Renal cortex interstitium (tissue), 11 donors: Measurements from ENCODE around the gene CHIA. TPM values are rescaled to one million over a fixed set of nuclear protein-coding genes. Genes with fewer than 3 reads are reported as not detected.
"Not testable (repeated sequence)": the region's sequence is repeated elsewhere in the genome, so short reads cannot be mapped to it uniquely, and the experiment has no call there.

Experiments used
- DNase-seq, 11 donors: peaks; one replicate each; pipeline ENCODE4 v3.0.0-alpha.2; 2013; ENCODE audit warnings: low read depth in 9 of 11, low spot score in 4 of 11; ENCODE audit errors: extremely low read depth in 1 of 11
- polyA plus RNA-seq, 3 donors: library from polyadenylated mRNA; unstranded; fragments of 120-200 nt; gene quantifications; one replicate each; pipeline ENCODE4 v1.2.1, GENCODE V29; 2013; ENCODE audit not compliant: insufficient read length in 3 of 3

Gene CHIA
- polyA plus RNA-seq, 3 donors = not detected

GRCh38 chr1:111354584-111354983 lies 63.9 kb downstream of the CHIA start:
- no peak for DNase-seq

GRCh38 chr1:111358964-111359363 lies 68.3 kb downstream of the CHIA start:
- no peak for DNase-seq

- no peak for DNase-seq
Measured at GRCh38 chr1:111359376-111359775, 68.7 kb downstream of the CHIA start.

DNA sequence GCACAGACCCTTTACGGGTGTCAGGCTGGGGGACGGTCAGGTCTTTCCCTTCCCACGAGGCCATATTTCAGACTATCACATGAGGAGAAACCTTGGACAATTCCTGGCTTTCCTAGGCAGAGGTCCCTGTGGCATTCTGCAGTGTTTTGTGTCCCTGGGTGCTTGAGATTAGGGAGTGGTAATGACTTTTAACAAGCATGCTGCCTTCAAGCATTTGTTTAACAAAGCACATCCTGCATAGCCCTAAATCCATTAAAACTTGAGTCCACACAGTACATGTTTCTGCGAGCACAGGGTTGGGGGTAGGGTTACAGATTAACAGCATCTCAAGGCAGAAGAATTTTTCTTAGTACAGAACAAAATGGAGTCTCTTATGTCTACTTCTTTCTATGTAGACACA lies 69.6 kb downstream of the CHIA start:
- not testable (repeated sequence) for DNase-seq

DNA sequence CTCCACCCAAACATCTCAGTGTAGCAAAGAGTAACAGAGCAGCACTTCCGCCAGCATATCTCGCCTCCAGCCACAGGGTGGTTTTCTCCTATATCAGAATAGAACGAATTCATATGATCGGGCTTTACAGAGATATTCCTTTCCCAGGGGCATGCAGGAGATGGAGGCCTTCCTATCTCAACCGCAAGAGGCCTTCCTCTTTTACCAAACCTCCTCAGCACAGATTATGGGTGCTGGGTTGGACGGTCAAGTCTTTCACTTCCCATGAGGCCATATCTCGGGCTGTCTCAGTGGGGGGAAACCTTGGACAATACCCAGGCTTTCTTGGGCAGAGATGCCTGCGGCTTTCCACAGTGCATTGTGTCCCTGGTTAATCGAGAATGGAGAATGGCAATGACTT lies 71.1 kb downstream of the CHIA start:
- no peak for DNase-seq

GRCh38 chr1:111364690-111365089 lies 74.0 kb downstream of the CHIA start:
- DNase-seq = no peak

DNA sequence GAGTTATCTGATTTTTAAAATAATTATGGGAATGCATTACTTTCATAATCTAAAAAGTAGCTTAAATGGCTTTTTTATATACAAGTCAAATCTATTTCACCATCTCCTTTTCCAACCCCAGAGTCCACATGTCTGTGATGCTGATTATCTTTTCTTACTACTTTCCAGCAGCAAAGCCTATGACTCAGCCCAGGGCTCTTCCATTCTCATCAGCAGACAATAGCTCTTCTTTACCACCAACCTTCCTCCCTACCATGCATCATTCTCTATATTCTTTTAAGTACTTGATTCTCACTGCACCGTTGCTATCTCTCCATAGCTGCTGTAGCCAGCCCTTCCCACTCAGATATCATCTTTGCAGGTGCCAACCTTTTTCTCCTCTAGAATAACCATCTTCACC lies 75.6 kb downstream of the CHIA start:
- no peak for DNase-seq

- DNase-seq = no peak
Measured at GRCh38 chr1:111369177-111369576, 78.5 kb downstream of the CHIA start.

DNA sequence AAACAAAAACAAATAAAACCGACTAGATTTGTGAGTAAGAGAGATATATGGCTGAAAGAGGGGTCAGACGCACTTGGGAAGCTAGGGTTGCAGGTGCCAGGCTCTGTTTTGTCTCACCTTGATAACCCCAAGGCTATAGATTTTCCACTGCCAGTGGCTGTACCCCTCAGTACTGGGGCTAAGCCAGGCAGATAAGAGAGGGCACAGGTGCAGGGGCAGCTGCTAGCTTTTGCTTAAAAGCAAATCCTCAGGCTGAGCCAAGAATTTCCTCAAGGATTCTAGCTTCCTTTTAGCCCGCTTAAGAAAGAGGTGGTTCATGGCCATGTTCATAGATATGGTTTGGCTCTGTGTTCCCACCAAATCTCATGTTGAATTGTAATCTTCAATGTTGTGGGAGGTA lies 79.0 kb downstream of the CHIA start:
- DNase-seq = no peak

Other genes with a start within 250 kb of the CHIA start
- gene DRAM2, start 150.8 kb upstream of the CHIA start, polyA plus RNA-seq = 10 to 100 TPM; 65.6 to 78.5 (median 66.4) TPM
- gene CEPT1, start 150.6 kb upstream of the CHIA start, polyA plus RNA-seq = 10 to 100 TPM; 41.3 to 57.9 (median 47.2) TPM
- 10 to 100 TPM; 15.1 to 22.6 (median 15.2) TPM for gene DENND2D, start 90.2 kb upstream of the CHIA start, polyA plus RNA-seq
- gene CHI3L2, start 63.1 kb upstream of the CHIA start, polyA plus RNA-seq = under 1 TPM; 0.09 to 0.28 (median 0.18) TPM
- gene OVGP1, start 136.9 kb downstream of the CHIA start, polyA plus RNA-seq = 1 to 10 TPM; 3.2 to 5.9 (median 3.8) TPM
- gene WDR77, start 158.4 kb downstream of the CHIA start, polyA plus RNA-seq = 10 to 100 TPM; 38.0 to 49.0 (median 40.7) TPM
- gene ATP5PB, start 158.6 kb downstream of the CHIA start, polyA plus RNA-seq = 100 to 1,000 TPM; 324 to 412 (median 381) TPM
- gene C1orf162, start 183.1 kb downstream of the CHIA start, polyA plus RNA-seq = 1 to 10 TPM; 4.1 to 5.7 (median 4.6) TPM
- 1 to 10 TPM in 1 of 3 donors, under 1 TPM in 2; 0.50 to 1.1 (median 0.50) TPM for gene ADORA3, start 212.8 kb downstream of the CHIA start, polyA plus RNA-seq
- 1 to 10 TPM; 1.0 to 1.7 (median 1.0) TPM for gene TMIGD3, start 212.8 kb downstream of the CHIA start, polyA plus RNA-seq